Central memory CD8-positive, alpha-beta T cell (primary cell): ENCODE results near the gene SPEM3.
"Not testable (repeated sequence)": the region's sequence is repeated elsewhere in the genome, so short reads cannot be mapped to it uniquely, and the experiment has no call there.

ENCODE experiments used
- ATAC-seq: fragments of 150-1000 bp; cut with Tn5 transposase; replicated peaks from 2 replicates; pipeline ENCODE4 v1.10.0; 2022; ENCODE audit warnings: mild to moderate bottlenecking, moderate FRiP score, moderate number of reproducible peaks; ENCODE audit not compliant: poor library complexity, severe bottlenecking; ENCODE audit errors: extremely low read depth
- DNase-seq, 2 donors: peaks; one replicate each; pipeline ENCODE4 v3.0.0; 2021; ENCODE audit warnings: low spot score in 2 of 2
- H3K27ac Mint-ChIP-seq: one replicate; pipeline ENCODE4 v1.8.0; 2022; ENCODE audit warnings: low read depth, mild to moderate bottlenecking, moderate library complexity, mixed read lengths
- H3K27me3 Mint-ChIP-seq: one replicate; pipeline ENCODE4 v1.8.0; 2022; ENCODE audit warnings: mixed read lengths
- H3K36me3 Mint-ChIP-seq: one replicate; pipeline ENCODE4 v1.8.0; 2022; ENCODE audit warnings: mild to moderate bottlenecking, moderate library complexity, mixed read lengths; ENCODE audit not compliant: insufficient read depth
- H3K4me1 Mint-ChIP-seq: one replicate; pipeline ENCODE4 v1.8.0; 2022; ENCODE audit warnings: mixed read lengths
- H3K4me3 Mint-ChIP-seq: one replicate; pipeline ENCODE4 v1.8.0; 2022; ENCODE audit warnings: mild to moderate bottlenecking, moderate library complexity, mixed read lengths
- H3K9me3 Mint-ChIP-seq: one replicate; pipeline ENCODE4 v1.8.0; 2022; ENCODE audit warnings: mixed read lengths

Gene SPEM3

DNA sequence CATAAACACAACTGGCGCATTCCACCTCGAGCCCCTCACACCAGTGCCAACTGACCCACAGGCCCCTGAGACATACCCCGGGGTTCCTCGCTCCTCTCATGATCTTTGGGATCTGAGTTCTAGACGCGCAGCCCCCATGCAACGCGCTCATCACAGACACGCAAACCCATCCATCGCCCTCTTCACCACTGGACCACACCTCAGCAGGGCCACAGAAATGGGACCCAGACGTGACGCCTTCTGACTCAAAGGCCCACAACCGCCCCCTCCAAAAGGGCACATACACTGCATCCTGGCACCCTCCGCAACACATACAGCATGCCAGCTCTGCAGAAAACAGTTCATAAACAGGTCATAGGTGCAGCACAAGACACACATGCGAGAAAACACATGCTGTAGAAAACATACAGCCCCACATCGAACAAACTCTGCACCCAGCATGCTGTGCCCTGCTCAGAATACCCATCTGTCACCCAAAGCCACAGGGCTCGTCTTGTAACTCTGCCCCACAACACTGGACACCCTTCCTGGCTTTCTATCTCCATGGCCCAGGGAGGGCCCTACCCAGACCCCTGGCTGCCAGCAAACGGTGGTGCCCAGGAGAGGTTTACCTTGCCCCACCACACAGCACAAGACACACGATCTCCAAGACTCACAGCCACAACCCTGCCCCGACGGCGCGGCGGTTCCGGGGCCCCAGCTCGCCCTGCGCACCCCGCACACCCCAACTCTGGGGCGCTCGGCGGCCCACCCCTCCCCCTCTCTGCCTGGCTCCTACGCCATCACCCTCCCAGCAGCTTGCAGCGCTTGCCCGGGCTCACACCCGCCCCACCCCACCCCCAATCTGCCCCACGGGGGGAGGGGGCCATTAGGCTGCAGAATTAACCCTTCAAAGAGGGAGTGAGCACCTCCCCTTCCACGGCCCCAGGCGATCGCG is 49.9 kb downstream of the SPEM3 start:
- peak; percentile 60 to 76 for DNase-seq
- peaks cover 64% of the 10 kb centered on the region for H3K4me1 Mint-ChIP-seq

DNA sequence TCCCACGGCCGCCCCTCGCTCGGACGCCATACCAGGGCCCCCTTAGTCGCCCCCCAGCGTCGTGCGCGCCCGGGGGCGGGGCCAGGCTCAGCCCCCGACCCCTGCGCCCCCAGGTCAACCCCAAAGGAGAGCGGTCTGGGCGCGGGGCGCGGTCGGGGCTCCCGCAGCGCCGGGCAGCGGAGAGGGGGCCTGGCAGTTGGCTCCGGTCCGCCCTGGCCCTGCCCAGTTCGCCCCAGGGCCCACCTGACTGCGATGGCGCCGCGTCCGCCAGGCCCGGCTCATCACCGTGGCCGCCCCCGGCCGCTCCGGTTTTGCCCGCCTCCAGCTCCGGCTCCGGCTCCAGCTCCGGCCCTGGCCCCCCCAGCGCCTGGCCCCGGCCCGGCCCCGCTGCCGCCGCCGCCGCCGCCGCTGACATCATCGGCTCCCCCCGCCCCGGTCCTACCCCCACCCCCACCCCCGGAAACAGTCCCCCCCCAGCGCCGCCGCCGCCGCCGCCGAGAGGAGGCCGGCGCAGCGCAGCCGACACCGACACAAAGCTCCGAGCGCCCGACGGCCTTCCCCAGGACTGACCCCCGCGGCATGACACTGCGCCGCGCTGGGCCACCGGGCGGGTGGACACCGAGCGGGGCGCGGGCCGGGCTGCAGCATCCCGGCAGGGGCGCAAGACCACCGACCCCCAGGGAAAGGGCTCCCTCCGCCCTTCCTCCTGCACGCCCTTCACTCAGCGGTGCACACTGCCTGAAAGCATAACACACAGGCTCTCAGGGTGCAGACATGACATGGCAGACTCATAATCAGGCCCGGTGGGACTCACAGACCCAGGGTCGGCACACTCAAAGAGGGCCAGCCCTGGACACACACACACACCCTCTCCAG is 50.8 kb downstream of the SPEM3 start, which contains the start of gene ZBTB4:
ZBTB4 (minus strand) TSS at position 419 of the 876 bp plus-strand sequence. CDS start 12,830 bp downstream, outside the sequence.
- H3K27ac Mint-ChIP-seq: peak within 1 kb of the TSS; percentile 92
- ATAC-seq (peak; percentile 10), DNase-seq (peak; percentile 50 to 51)
- H3K36me3 Mint-ChIP-seq: peaks cover 38% of the 10 kb centered on the region
- no peaks in the 10 kb centered on the region for H3K27me3 Mint-ChIP-seq
- H3K4me3 Mint-ChIP-seq: peak within 1 kb of the TSS; percentile 92
- H3K4me1 Mint-ChIP-seq: peaks cover 69% of the 10 kb centered on the region
- H3K9me3 Mint-ChIP-seq: no peaks in the 10 kb centered on the region

More for the DNA sequence above, 49.9 kb downstream of the SPEM3 start:
- Mint-ChIP-seq H3K27me3 (no peaks in the 10 kb centered on the region), H3K9me3 (no peaks in the 10 kb centered on the region), H3K27ac (peak overlapping the region; percentile 92), H3K36me3 (peaks cover 29% of the 10 kb centered on the region), H3K4me3 (peak overlapping the region; percentile 92)
- peak; percentile 61 for ATAC-seq

DNA sequence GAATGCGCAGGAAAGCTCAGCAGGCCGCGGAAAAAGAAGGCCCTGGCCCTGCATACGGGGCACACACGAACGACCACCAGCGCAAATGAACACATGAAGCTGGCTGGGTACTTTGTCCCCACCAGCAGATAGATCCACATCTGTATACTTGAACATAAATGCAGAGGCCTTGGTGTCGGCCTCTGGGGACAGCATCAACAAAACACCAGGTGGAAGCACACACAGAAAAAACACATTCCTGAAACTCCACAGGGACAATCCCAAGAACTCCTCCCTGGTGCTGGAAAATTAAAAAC is 51.4 kb downstream of the SPEM3 start:
- H3K4me1 Mint-ChIP-seq: peaks cover 74% of the 10 kb centered on the region
- no peak for ATAC-seq
- no peaks in the 10 kb centered on the region for H3K9me3 Mint-ChIP-seq
- H3K36me3 Mint-ChIP-seq: peaks cover 44% of the 10 kb centered on the region
- no peaks in the 10 kb centered on the region for H3K27me3 Mint-ChIP-seq
- H3K4me3 Mint-ChIP-seq: peak overlapping the region; percentile 92
- H3K27ac Mint-ChIP-seq: peak overlapping the region; percentile 74
- no peak for DNase-seq

DNA sequence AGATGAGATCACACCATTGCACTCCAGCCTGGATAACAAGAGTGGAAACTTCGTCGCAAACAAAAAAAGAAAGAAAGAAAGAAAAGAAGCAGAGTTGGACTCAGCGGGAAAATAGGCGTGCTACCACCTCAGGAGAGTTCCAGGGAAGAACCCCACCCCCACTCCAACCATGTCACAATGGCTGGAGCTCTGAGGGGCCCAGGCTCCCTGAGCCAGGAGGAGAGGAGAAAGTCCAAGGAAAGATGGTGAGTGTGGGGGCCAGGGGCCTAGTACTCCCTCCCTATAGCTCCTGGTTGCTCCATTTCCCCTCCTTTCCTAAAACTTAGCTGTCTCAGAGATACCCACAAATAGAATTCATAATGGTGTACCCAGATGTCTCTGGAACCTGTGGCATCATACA is 52.6 kb downstream of the SPEM3 start, which contains the start of gene SLC35G6:
SLC35G6 (plus strand) TSS at position 172 of the 400 bp plus-strand sequence; CDS start at position 243, 71 bp downstream.
- H3K27me3 Mint-ChIP-seq, ATAC-seq: not testable (repeated sequence)

GRCh38 chr17:7481842-7482741 is 53.4 kb downstream of the SPEM3 start:
- H3K27me3 Mint-ChIP-seq, H3K9me3 Mint-ChIP-seq, DNase-seq, ATAC-seq: not testable (repeated sequence)
- H3K36me3 Mint-ChIP-seq: peaks cover 42% of the 10 kb centered on the region
- peaks cover 77% of the 10 kb centered on the region for H3K4me1 Mint-ChIP-seq
- peak overlapping the region; percentile 99 for H3K27ac Mint-ChIP-seq
- peak overlapping the region; percentile 99 for H3K4me3 Mint-ChIP-seq

More for the DNA sequence above, 52.6 kb downstream of the SPEM3 start, which contains the start of gene SLC35G6:
- Mint-ChIP-seq H3K27ac (peak within 1 kb of the TSS; percentile 99), H3K36me3 (peaks cover 42% of the 10 kb centered on the region), H3K4me3 (peak within 1 kb of the TSS; percentile 99), H3K4me1 (peaks cover 77% of the 10 kb centered on the region)
- not testable (repeated sequence) for H3K9me3 Mint-ChIP-seq, DNase-seq
